Kidney epithelial cell (primary cell): Measurements from ENCODE around the gene ADM2. TPM values are rescaled to one million over a fixed set of nuclear protein-coding genes. Genes with fewer than 3 reads are reported as not detected.

ENCODE experiments used
- DNase-seq: peaks from one replicate; pipeline ENCODE4 v3.0.0-alpha.2; 2010; ENCODE audit warnings: low read depth
- H3K27me3 ChIP-seq: 2 replicates; pipeline ENCODE4 v1.6.0; 2011; ENCODE audit warnings: low read length; ENCODE audit not compliant: control insufficient read depth, insufficient read depth
- H3K36me3 ChIP-seq: 2 replicates; pipeline ENCODE4 v1.5.1; 2011; ENCODE audit warnings: low read length; ENCODE audit not compliant: control insufficient read depth, insufficient read depth
- H3K4me3 ChIP-seq: 2 replicates; pipeline ENCODE4 v1.5.1; 2011; ENCODE audit warnings: low read depth, mild to moderate bottlenecking, control low read depth, low read length
- total RNA-seq: library from RNA; depleted of rRNA; stranded (reverse); fragments of >200 nt; gene quantifications from 2 replicates; pipeline ENCODE4 v1.2.3, GENCODE V29; 2015
- TF ChIP-seq, protein P1 (sequence below): IDR thresholded peaks from 2 replicates; pipeline ENCODE4 v1.5.1; 2011; ENCODE audit warnings: mild to moderate bottlenecking, moderate library complexity, low read length, control low read depth, inconsistent platforms; ENCODE audit not compliant: insufficient read depth, poor library complexity, severe bottlenecking

Gene ADM2
- total RNA-seq, 1 donor from 2014 or later, result 27.3 TPM

DNA sequence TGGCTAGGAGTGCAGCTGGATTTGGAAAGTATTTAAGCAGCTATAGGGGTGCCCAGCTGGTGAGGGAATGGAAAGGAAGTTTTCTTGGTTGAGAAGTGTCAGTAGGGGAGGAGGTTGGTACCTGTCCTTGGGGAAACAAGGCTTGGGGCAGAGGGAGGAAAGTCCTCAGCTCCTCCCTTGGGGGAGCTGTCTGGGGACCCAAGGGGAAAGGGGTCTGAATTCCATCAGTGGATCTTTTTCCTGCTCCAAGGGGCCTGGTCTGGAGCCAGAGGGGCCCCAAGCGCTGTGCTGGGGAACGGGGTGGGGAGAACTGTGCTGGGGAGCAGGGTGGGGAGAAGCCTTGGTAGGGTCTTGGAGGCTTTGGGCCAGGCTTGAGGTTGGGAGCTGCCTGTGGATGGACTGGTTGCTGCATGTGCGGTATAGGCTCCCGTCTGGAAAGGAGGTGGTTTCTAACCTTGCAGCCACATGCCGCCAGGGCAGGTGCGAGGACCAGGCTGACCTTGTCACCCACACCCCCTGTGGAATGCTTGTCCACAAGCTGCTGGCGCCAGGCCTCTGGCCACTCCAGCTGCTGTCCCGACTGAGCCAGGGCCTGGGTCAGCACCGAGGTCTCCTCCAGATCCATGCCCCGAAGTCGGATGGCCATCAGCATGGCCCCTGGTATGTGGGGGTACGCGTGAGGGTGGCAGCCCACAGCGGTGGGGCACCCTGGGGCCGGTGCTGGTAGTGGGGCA is 47.5 kb downstream of the ADM2 start:
- TF ChIP-seq, protein P1, sequence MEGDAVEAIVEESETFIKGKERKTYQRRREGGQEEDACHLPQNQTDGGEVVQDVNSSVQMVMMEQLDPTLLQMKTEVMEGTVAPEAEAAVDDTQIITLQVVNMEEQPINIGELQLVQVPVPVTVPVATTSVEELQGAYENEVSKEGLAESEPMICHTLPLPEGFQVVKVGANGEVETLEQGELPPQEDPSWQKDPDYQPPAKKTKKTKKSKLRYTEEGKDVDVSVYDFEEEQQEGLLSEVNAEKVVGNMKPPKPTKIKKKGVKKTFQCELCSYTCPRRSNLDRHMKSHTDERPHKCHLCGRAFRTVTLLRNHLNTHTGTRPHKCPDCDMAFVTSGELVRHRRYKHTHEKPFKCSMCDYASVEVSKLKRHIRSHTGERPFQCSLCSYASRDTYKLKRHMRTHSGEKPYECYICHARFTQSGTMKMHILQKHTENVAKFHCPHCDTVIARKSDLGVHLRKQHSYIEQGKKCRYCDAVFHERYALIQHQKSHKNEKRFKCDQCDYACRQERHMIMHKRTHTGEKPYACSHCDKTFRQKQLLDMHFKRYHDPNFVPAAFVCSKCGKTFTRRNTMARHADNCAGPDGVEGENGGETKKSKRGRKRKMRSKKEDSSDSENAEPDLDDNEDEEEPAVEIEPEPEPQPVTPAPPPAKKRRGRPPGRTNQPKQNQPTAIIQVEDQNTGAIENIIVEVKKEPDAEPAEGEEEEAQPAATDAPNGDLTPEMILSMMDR, result no peak

DNA sequence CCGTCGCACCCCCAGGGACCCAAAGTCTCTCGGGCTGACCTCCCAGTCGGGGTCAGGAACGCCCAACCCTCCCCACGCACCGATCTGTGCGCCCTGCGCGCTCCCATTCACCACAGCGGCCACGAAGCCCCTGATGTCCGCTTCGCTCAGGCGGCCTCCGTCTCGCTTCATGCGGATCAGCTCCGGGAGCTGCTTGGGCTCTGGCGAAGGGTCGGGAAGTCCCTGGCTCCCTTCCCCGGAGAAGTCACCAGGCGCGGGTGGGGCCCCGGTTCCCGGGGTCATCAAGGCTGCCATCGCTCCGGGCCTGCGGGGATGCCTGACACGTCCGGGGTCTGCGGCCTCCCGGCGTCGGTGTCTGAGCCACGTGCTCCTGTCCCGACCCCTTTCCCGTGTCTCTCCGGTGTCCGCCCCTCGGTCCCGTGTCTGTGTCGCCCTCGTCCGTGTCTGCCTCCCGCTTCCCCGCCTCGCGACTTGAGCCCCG is 48.1 kb downstream of the ADM2 start:
- H3K4me3 ChIP-seq, result peak overlapping the region; percentile 22
- H3K27me3 ChIP-seq, result peaks cover 15% of the 10 kb centered on the region
- no peak for DNase-seq
- TF ChIP-seq, protein P1, result no peak
- no peaks in the 10 kb centered on the region for H3K36me3 ChIP-seq

More for the DNA sequence above, 47.5 kb downstream of the ADM2 start:
- no peaks in the 10 kb centered on the region for H3K36me3 ChIP-seq
- H3K27me3 ChIP-seq, result peaks cover 15% of the 10 kb centered on the region
- DNase-seq, result no peak
- no peak overlapping the region for H3K4me3 ChIP-seq

DNA sequence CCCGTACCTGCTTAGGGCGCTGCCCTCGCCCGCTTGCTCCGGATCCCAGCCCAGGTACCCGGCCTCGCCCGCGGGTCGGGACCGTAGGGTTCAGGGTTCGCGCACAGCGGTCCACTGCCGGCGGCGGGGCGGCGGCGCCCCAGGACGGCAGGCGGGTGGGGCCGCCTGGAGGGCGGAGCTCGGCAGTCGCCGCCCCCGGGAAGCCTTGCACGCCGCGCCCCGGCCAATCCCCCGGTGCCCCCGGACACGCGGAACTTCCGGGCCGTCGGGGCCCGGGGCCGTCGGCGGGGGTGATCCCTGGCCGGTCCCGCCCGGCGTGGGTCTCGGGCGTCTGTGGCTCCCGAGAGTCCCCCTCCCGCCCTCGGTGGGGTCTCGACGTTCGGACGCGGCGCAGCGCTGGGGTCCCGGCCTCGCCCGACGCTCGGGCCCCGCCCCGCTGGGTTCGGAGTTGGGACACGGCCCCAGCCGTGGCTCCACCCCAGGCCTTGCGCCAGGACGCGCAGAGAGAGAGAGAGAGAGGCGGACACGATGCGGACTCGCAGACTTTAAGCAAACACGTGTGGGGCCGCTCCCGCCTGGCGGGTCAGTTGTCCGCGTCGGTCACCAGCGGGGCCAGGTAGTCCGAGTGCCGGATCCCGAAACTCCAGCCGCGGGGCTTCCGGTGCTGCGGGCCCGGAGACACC is 48.7 kb downstream of the ADM2 start, which contains the start of gene TYMP:
TYMP (minus strand) TSS at position 116 of the 683 bp plus-strand sequence. CDS start 303 bp downstream, outside the sequence.
- H3K36me3 ChIP-seq, result no peaks in the 10 kb centered on the region
- DNase-seq, result no peak
- peak within 1 kb of the TSS; percentile 47 for H3K4me3 ChIP-seq
- peaks cover 15% of the 10 kb centered on the region for H3K27me3 ChIP-seq
- TF ChIP-seq, protein P1, result no peak

DNA sequence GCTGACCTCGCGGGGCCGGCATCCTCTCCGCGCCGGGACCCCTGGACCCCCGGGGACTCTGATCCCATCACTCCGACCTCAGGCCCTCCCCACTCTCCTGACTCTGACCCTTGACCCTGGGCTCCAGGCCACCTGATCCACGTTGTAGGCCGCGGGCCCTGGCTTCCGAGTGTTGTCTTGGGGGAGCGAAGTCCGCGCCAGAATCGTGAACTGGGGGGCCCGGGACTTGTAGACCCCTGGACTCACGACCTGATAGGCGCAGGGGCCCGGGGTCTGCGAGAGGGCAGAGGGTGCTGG is 49.2 kb downstream of the ADM2 start:
- Histone ChIP-seq H3K36me3 (no peaks in the 10 kb centered on the region), H3K27me3 (peaks cover 15% of the 10 kb centered on the region), H3K4me3 (peak overlapping the region; percentile 47)
- no peak for DNase-seq
- TF ChIP-seq, protein P1, result no peak

DNA sequence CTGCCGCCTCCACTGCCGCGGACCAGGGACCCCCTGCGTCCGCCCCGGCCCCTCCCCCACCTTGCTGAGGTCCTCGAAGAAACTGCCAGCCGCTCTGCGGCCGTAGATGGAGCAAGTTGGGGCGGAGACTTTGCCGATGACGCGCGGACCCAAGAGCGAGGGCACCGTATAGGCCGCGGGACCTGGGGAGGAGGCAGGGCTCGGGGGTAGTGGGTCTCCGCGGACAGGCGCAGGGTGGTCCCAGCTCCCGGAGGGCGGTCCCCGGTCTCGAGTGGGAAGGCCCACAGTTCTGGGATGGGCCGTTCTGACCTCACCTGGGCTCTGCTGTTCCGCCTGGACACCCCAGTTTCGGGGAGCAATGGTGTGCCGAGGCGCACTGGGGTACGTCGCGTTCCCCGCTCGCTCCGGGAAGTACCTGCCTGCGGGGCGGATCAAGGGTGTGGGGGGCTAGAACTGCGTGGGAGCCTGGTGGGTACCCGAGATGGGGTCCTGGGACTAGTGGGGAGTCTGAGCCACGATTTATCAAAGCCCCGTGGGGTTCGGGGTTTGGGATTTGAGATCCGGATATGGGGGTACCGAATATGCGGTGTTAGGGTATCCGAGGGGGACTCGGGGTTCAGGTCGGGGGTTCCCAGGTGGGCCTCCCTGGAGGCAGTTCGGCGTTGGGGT is 49.7 kb downstream of the ADM2 start:
- TF ChIP-seq, protein P1, result no peak
- peaks cover 15% of the 10 kb centered on the region for H3K27me3 ChIP-seq
- H3K36me3 ChIP-seq, result no peaks in the 10 kb centered on the region
- DNase-seq, result no peak
- peak overlapping the region; percentile 47 for H3K4me3 ChIP-seq
